ENCODE results near the gene HEXIM2. TPM values are rescaled to one million over a fixed set of nuclear protein-coding genes. Genes with fewer than 3 reads are reported as not detected.
A peak's percentile ranks its signal among the peaks of the same experiment; 100 is the strongest.
"Not testable (repeated sequence)": the region's sequence is repeated elsewhere in the genome, so short reads cannot be mapped to it uniquely, and the experiment has no call there.

The HEXIM2 gene
- total RNA-seq, 3 donors from 2014 or later (not counting 1 experiment from before 2014, with no cell fraction given): 4.1 to 5.3 (median 4.5) TPM

DNA sequence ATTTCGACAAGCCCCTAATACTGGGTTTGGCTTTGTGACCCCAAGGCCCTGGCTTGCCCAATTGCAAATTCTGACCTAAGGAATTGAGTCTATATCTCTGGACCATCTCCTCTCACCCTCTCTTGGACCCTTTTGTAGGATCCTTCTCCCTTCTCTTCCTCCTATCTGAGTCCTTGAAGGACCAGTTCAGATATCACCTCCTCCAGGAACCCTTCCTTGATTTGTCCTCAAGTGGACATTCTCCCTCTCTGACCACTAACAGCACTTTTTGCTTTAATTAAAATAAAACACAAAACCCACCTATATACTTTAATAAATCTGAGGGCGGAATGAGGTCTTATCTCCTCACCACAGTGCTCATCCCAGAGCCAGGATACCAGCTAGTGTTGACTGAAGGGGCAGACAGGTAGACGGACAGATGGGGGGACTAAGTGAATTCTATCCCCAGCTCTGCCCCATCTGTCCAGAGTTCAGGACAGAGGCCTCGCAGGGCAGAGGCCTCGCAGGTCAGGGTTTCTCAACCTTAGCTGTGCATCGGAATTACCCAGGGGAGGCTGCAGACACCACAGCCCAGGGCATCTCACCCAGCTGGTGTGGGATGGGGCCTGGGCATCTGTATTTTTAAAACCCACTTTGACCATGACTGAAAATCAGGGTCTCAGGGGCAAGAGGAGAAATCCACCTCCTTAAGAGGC lies 38.5 kb upstream of the HEXIM2 start:
- H3K27ac Mint-ChIP-seq: no peak overlapping the region
- WGBS (ENCODE audit: insufficient coverage): 92% methylated on average over 6 of the region's 6 CpGs

GRCh38 chr17:45123930-45124796 lies 37.5 kb upstream of the HEXIM2 start:
- Histone ChIP-seq H3K4me3 (ENCODE audit: low read length) (no peak overlapping the region), H3K27me3 (ENCODE audit: control insufficient read depth, insufficient read depth, low read length) (peaks cover 2% of the 10 kb centered on the region), H3K4me1 (ENCODE audit: control insufficient read depth, insufficient read depth, low read length) (peaks cover 8% of the 10 kb centered on the region), H3K27ac (ENCODE audit: low read length) (no peak overlapping the region), H3K36me3 (ENCODE audit: control insufficient read depth, insufficient read depth, low read length) (no peaks in the 10 kb centered on the region), H3K9me3 (ENCODE audit: control insufficient read depth, insufficient read depth, low read length) (no peaks in the 10 kb centered on the region)
- Mint-ChIP-seq H3K4me1 (no peaks in the 10 kb centered on the region), H3K27ac (peak overlapping the region in 1 of 2 donors; percentile 58), H3K4me3 (no peak overlapping the region), H3K9me3 (no peaks in the 10 kb centered on the region), H3K36me3 (no peaks in the 10 kb centered on the region), H3K27me3 (ENCODE audit: low read depth in 2 of 2) (peaks cover 0 to 3% of the 10 kb centered on the region in 2 donors)
- intact Hi-C loops (cut with micrococcal nuclease): no loop called here
- DNase-seq: no peak
- ATAC-seq: peak; percentile 60 to 90 (median 68)
- 74% methylated on average over 14 of the region's 15 CpGs for WGBS (ENCODE audit: insufficient coverage)
- TF ChIP-seq CTCF (IDR thresholded peaks at IDR 0.05): no peak

More for the DNA sequence above, 38.5 kb upstream of the HEXIM2 start:
- H3K4me1 ChIP-seq (ENCODE audit: control insufficient read depth, insufficient read depth, low read length): peaks cover 8% of the 10 kb centered on the region
- Mint-ChIP-seq H3K27me3 (ENCODE audit: low read depth in 2 of 2) (peaks cover 0 to 3% of the 10 kb centered on the region in 2 donors), H3K4me3 (no peak overlapping the region), H3K9me3 (no peaks in the 10 kb centered on the region), H3K4me1 (no peaks in the 10 kb centered on the region), H3K36me3 (no peaks in the 10 kb centered on the region)
- no peaks in the 10 kb centered on the region for H3K36me3 ChIP-seq (ENCODE audit: control insufficient read depth, insufficient read depth, low read length)
- no peaks in the 10 kb centered on the region for H3K9me3 ChIP-seq (ENCODE audit: control insufficient read depth, insufficient read depth, low read length)
- intact Hi-C loops (cut with micrococcal nuclease): no loop called here
- H3K4me3 ChIP-seq (ENCODE audit: low read length): no peak overlapping the region
- TF ChIP-seq CTCF (IDR thresholded peaks at IDR 0.05): no peak
- no peak for ATAC-seq
- H3K27ac ChIP-seq (ENCODE audit: low read length): no peak overlapping the region
- peaks cover 2% of the 10 kb centered on the region for H3K27me3 ChIP-seq (ENCODE audit: control insufficient read depth, insufficient read depth, low read length)
- no peak for DNase-seq

- H3K4me1 ChIP-seq (ENCODE audit: control insufficient read depth, insufficient read depth, low read length); DNase-seq; H3K27me3 Mint-ChIP-seq (ENCODE audit: low read depth in 2 of 2); H3K9me3 ChIP-seq (ENCODE audit: control insufficient read depth, insufficient read depth, low read length); H3K9me3 Mint-ChIP-seq; H3K4me3 ChIP-seq (ENCODE audit: low read length); H3K4me1 Mint-ChIP-seq; H3K36me3 ChIP-seq (ENCODE audit: control insufficient read depth, insufficient read depth, low read length); H3K36me3 Mint-ChIP-seq; ATAC-seq; H3K27me3 ChIP-seq (ENCODE audit: control insufficient read depth, insufficient read depth, low read length); H3K4me3 Mint-ChIP-seq; H3K27ac ChIP-seq (ENCODE audit: low read length); intact Hi-C loops (cut with micrococcal nuclease): not testable (repeated sequence)
- peak overlapping the region in 1 of 2 donors; percentile 58 for H3K27ac Mint-ChIP-seq
- WGBS (ENCODE audit: insufficient coverage): 83% methylated on average over 5 of the region's 5 CpGs
Observed at GRCh38 chr17:45124797-45125122, 36.9 kb upstream of the HEXIM2 start.

- TF ChIP-seq CTCF (IDR thresholded peaks at IDR 0.05): no peak
Observed at GRCh38 chr17:45125509-45125908, 36.2 kb upstream of the HEXIM2 start.

More at GRCh38 chr17:45125509-45125908, 36.2 kb upstream of the HEXIM2 start:
- no peaks in the 10 kb centered on the region for H3K9me3 Mint-ChIP-seq
- Histone ChIP-seq H3K27me3 (ENCODE audit: control insufficient read depth, insufficient read depth, low read length) (no peaks in the 10 kb centered on the region), H3K36me3 (ENCODE audit: control insufficient read depth, insufficient read depth, low read length) (no peaks in the 10 kb centered on the region), H3K9me3 (ENCODE audit: control insufficient read depth, insufficient read depth, low read length) (no peaks in the 10 kb centered on the region), H3K27ac (ENCODE audit: low read length) (no peak overlapping the region), H3K4me3 (ENCODE audit: low read length) (no peak overlapping the region), H3K4me1 (ENCODE audit: control insufficient read depth, insufficient read depth, low read length) (peaks cover 8% of the 10 kb centered on the region)
- no peak overlapping the region for H3K4me3 Mint-ChIP-seq
- 98% methylated on average over 6 of the region's 8 CpGs for WGBS (ENCODE audit: insufficient coverage)
- H3K36me3 Mint-ChIP-seq: no peaks in the 10 kb centered on the region
- ATAC-seq: no peak
- peaks cover 0 to 3% of the 10 kb centered on the region in 2 donors for H3K27me3 Mint-ChIP-seq (ENCODE audit: low read depth in 2 of 2)
- H3K27ac Mint-ChIP-seq: no peak overlapping the region
- intact Hi-C loops (cut with micrococcal nuclease): no loop called here
- no peak for DNase-seq
- no peaks in the 10 kb centered on the region for H3K4me1 Mint-ChIP-seq
